DMS79 treated with DMSO at 0.1 percent for 48 hours (cell line): ENCODE measurements around the gene FCHO2.

Experiments
- DNase-seq: peaks from one replicate; lab custom pipeline; 2025; lab: John Stamatoyannopoulos, UW

FCHO2 gene

GRCh38 chr5:73114044-73114688, 158.3 kb downstream of the FCHO2 start:
- no peak for DNase-seq

DNA sequence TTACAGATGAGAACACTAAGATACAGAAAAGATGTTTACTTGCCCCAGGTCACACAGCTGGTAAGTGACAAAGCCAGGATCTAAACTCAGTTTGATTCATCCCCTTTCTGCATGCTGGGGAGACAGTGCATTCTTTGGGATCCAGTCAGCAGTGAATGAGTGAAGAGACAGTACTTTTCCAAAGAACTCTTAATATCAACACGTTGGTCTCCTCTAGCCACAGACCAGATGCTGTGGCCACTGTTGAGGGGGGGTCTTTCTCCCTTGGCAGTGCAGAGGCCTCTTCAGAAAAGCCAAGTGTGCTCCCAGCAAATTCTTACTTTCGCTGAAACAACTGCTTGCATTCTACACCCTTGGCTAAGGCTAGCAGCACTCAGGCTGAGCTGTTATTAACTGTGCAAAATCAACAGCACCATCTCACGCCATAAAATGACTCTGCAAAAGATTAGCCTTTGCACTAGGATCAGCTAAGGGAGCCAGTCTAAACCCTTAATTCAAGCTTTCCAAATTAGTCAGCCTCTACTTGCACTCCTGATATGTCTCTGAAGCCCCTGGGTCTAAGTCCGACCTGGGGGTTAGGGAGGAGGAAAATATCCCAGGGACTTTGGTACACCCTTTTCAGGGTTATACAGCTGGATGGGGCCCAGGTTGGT, 159.7 kb downstream of the FCHO2 start:
- no peak for DNase-seq

GRCh38 chr5:73116506-73116905, 160.7 kb downstream of the FCHO2 start:
- DNase-seq, result no peak

GRCh38 chr5:73117088-73117740, 161.4 kb downstream of the FCHO2 start:
- no peak for DNase-seq

- no peak for DNase-seq
These were observed 162.6 kb downstream of the FCHO2 start for GRCh38 chr5:73118391-73118973.

DNA sequence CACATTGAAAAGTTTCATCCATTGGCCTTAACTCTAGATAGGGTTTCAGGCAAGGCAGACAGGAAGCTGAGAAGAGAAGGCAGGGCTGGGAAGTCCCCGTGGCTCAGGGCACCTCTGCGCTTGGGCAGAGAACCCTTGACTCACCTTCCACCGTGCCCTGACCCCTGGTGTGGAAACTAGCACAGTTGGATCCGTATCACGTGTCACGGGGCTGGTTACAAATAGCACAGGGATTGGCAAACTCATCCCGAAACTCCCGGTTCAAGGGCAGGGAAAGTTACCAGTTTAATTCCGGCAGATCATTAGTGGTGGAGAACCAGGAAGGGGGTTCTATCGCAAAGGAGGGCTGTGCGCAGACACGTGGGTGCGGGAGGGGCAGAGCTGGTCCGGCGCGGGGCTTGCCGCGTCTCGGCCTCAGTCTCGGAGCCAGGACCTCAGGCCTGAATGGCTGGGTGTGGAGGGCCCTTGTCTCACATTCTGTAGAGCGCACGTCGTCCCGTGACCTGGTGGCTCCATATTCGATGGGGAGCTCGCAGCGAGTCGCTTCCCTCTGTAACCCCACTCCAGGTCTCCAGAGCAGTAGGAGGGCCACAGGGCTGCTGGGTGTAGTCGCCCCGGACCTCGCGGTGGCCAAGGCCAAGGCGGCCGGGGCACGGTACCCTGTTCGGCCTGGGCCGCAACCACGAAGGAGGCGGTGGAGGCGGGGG, 163.8 kb downstream of the FCHO2 start:
- no peak for DNase-seq

- DNase-seq, result no peak
These were observed 164.6 kb downstream of the FCHO2 start, which contains the start of gene TMEM171 for GRCh38 chr5:73120222-73121118. Gene TMEM171, plus strand, starts transcription at chr5:73120575. Its CDS starts 2,799 bp downstream, at chr5:73123374.

GRCh38 chr5:73121119-73121463, 165.2 kb downstream of the FCHO2 start:
- no peak for DNase-seq

- DNase-seq, result no peak
These were observed 167.3 kb downstream of the FCHO2 start for GRCh38 chr5:73122875-73123810.

DNA sequence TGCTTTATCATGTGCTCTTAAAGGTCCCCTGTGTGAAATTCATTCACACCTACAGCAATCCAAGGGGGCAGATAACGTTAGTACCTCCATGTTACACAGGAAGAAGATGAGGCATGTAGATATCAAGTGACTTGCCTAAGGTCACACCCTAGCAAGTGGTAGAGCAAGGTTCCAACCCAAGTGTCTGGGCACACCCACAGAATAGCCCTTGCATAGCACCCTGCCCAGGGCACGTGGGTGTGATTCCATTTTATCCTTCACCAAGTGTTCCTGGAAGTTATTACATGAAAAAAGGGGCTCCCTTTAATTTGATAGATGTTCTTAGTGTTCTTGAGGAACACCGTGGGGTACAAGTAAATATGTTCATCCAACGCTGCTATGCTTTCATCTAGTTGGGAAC, 169.4 kb downstream of the FCHO2 start:
- no peak for DNase-seq

DNA sequence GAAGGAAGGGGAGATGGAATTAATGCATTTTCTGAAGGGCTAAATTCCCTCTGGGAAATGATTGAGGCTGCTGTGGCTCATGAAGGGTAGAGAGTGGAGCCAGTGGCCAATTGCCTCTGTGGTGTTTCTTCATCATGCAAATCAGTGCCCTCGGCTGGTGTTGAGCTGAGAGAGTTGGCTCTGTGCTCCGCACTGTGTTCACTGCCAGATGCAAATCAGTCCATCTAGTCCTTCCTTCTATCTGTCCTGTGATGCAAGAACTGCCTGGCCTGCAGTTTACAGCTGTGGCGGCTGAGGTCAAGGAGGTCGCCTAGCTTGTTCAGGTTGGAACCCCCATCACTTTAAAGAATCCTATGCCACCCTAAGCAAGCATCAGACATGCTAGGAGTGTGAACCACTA, 170.5 kb downstream of the FCHO2 start:
- no peak for DNase-seq

DNA sequence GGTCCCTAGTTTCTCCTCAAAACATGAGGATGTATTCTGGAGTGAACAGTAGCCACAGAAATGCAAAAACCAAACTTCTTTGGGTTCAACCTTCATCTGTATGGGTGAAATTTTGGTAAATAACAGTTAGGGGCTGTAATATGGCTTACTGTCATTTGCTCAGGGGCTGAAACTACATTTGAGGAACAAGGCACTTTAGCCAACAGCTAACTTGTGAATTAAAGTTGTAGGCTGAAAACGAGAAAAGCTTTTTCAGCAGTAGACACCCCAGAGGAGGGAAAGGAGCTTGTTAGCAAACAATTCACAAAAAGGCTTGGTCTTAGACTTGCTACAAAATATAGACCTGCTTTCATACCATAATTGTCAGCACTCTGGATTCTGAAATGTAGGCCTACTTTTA, 171.1 kb downstream of the FCHO2 start:
- DNase-seq, result no peak

DNA sequence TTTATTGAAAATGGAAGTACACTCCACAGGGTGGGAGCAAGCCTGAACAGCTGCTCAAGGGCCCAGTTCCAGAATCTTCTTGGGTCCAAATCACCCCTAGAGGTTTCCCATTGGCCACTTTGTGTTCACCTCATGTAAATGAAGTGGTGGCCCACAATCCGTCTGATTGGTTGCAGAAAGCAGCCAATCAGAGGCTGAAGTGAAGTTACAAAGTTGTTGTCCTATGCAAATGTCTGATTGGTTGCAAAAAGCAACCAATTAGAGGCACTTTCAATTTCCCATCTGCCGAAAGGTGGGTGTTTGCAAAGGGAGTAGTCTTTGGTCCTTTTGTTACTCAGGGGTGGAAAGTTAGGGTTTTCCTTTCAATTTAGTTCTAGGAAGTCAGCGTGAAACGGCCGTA, 173.3 kb downstream of the FCHO2 start:
- DNase-seq, result no peak

- no peak for DNase-seq
These were observed 175.0 kb downstream of the FCHO2 start for GRCh38 chr5:73130811-73131210.

DNA sequence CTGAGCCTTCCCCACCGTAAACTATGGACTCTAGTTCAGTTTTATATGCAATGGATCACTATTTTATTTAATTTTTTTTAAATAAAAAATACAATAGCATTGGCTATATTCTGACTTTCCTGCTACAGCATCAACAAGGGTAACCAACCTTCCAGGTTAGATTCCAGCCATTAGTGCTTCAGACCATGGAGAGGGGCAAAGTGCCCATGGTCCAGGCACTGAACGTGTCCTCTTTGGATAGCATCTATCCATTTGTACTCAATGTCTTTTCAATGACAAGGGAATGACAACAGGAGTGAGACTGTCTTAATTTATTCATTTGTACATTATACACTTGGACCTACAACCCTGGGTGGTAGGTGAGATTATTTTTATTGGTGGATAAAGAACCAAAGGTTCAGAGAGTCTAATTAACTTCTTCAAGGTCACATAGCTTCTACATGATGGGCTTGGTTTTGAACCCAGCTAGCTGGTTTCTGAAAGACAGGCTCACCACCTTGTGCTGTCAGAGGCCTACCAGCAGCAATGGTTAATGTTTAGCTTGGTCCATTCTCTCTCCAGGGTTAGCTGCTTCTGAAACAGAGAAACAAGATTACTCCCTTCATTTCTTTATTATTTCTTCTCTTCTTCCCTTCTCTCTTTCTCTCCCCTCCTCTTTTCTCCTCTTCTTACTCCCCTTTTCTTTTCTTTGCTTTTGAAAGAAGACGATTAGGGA, 176.0 kb downstream of the FCHO2 start:
- no peak for DNase-seq

DNA sequence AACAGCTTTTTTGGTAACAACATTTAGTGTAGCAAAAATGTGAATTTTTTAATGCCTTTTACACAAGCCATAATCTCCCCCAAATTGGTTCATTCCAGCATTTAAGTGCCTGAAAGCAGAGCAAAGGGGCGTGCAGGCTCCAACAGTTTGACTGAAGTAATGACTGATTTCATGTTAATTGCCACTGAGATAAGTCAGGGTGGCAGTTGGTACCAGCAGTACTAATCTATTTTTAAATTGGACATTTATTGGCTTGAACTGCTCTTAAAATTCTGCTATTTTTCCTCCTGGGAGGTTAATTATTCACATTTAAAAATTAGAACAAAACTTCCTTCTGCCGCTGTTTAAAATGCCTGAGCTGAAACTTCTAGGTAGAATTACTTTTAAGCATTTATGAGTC, 176.9 kb downstream of the FCHO2 start:
- DNase-seq, result no peak

DNA sequence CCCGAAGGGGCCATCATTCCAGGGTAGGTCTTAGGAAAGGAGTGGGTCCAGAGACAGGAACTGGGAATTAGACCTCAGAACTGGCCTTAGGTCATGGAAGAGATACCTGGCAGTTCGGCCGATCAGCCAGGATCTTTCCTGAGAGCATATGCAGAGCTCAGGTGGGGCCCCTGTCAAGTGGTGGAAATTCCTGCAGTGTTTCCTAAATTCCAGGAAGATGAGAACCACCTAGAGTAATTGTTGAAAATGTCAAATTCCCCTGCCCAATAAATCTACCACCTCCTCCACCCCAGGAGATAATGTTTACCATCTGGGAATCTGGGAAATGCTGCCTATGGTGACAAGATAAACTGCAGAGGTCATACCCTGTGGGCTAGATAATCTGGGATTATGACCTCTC, 179.2 kb downstream of the FCHO2 start:
- DNase-seq, result no peak

GRCh38 chr5:73135429-73136054, 179.7 kb downstream of the FCHO2 start:
- DNase-seq, result no peak

DNA sequence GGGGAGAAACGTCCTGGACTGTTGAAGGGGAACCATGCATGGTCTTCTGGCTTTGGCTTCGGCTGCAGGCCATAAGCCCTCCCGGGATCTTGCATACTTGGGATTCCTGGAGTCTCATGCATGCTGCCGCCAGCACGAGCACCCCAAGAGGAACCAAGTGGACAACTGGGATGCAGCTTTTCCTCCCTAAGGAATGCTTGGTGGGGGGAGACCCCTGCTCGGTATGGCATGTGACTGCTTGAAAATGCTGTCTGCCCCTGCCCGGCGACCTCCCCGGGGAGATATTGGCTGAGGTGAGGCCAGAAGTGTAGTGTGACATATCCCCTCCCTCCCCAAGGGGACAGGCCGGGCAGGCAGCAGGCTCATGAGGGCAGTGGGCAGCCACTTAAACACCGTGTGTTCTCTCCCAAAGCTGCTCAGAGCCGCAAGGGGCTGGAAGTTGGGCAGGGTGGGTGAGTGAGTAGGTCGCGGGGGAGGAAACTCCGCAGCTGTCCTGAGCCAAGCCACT, 180.3 kb downstream of the FCHO2 start:
- no peak for DNase-seq
